AG04449 (cell line): ENCODE data around the gene VRTN.

Experiments used
- CTCF ChIA-PET: fragments of 350-600 bp; formaldehyde crosslinking; extraction: SDS; loops from one replicate; lab custom pipeline; 2021; ENCODE audit warnings: antibody characterized with exemption; lab: Yijun Ruan, JAX
- POLR2A ChIA-PET: fragments of 400-600, 350-600 bp; formaldehyde crosslinking; extraction: SDS; loops from one replicate; lab custom pipeline; 2020; ENCODE audit warnings: antibody characterized with exemption, inconsistent platforms; lab: Yijun Ruan, JAX
- DNase-seq: peaks from one replicate; pipeline ENCODE4 v3.0.0-alpha.2; 2010; ENCODE audit warnings: low read depth, low spot score
- H3K4me3 ChIP-seq: 2 replicates; pipeline ENCODE4 v1.5.1; 2011; ENCODE audit warnings: low read depth, mild to moderate bottlenecking, control low read depth, low read length
- TF ChIP-seq, protein P1 (sequence below): IDR thresholded peaks from one replicate; pipeline ENCODE4 v1.5.1; 2011; ENCODE audit warnings: mild to moderate bottlenecking, moderate library complexity, low read length, control low read depth, inconsistent platforms; ENCODE audit not compliant: insufficient read depth; ENCODE audit errors: missing control alignments

Gene VRTN

GRCh38 chr14:74403619-74404417 is 55.5 kb downstream of the VRTN start:
- TF ChIP-seq, protein P1, sequence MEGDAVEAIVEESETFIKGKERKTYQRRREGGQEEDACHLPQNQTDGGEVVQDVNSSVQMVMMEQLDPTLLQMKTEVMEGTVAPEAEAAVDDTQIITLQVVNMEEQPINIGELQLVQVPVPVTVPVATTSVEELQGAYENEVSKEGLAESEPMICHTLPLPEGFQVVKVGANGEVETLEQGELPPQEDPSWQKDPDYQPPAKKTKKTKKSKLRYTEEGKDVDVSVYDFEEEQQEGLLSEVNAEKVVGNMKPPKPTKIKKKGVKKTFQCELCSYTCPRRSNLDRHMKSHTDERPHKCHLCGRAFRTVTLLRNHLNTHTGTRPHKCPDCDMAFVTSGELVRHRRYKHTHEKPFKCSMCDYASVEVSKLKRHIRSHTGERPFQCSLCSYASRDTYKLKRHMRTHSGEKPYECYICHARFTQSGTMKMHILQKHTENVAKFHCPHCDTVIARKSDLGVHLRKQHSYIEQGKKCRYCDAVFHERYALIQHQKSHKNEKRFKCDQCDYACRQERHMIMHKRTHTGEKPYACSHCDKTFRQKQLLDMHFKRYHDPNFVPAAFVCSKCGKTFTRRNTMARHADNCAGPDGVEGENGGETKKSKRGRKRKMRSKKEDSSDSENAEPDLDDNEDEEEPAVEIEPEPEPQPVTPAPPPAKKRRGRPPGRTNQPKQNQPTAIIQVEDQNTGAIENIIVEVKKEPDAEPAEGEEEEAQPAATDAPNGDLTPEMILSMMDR, result no peak
- CTCF ChIA-PET, result no interaction called here
- H3K4me3 ChIP-seq, result no peak overlapping the region
- POLR2A ChIA-PET, result no interaction called here
- no peak for DNase-seq

DNA sequence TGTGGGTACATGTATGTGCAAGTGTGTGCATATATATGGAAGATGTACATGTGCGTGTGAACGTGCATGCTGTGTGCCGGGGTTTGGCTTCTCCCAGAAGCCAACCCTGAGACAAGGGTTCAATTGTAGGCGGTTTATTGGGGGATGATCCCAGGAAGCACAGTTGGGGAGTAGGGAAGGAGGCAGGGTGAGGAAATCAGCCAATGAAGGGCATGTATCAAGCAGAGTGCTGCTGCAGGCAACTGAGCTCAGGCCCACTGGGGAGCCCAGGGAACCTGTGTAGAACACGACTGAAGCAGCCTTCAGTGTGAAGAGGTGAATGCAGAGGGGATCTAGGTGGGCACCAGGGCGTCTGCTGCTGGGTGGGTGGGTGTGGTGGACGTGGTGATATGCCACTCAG is 56.2 kb downstream of the VRTN start:
- ChIA-PET POLR2A (no interaction called here), CTCF (interaction anchor here (1.3 kb wide), 1 partner anchor 75 kb away, joined by 3 read pairs; no protein-coding TSS in a partner anchor)
- no peak overlapping the region for H3K4me3 ChIP-seq
- TF ChIP-seq, protein P1, result no peak
- no peak for DNase-seq

- CTCF ChIA-PET, result interaction anchor here (1.3 kb wide), 1 partner anchor 73 kb away, joined by 3 read pairs; no protein-coding TSS in a partner anchor
- DNase-seq, result no peak
- no peak overlapping the region for H3K4me3 ChIP-seq
- POLR2A ChIA-PET, result no interaction called here
- TF ChIP-seq, protein P1, result no peak
Observed at GRCh38 chr14:74405663-74406062, 57.4 kb downstream of the VRTN start.

DNA sequence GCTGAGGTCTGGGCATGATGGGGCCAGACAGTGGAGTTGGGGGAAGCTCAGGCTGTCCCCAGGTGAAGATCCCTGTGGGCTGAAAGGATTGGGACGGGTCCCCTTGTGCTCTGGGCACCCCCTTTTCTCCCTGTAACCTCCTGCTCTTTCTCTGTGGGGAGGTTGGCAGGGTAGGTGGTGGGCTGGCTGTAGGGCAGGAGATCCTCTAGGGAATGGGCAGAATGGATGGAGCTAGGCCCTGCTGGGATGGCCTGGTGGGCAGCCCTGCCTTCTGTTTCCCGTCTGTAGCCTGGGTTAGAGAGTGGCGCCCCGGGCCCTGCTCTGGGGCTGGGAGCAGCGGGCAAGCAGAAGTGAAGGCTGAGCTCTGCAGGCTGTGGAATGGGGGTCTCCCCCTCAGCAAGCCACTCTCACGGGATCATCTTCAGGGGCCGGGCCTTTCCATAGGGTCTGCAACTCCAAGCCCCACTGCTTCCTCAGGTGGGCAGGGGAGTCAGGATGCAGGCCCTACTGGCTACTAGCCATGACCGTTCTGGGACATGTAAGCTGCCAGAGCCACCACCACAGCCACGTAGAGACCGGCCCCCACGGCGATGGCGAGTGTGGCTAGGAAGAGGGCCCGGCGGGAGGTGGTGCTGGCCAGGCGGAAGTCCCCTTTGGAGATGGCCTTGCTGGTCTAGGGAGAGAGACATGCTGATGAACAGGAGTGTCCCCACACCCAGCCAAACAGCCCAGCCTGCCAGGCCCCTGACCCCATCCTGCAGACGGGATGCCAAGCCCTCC is 58.9 kb downstream of the VRTN start:
- ChIA-PET CTCF (no interaction called here), POLR2A (no interaction called here)
- TF ChIP-seq, protein P1, result no peak
- no peak for DNase-seq
- no peak overlapping the region for H3K4me3 ChIP-seq

- no peak overlapping the region for H3K4me3 ChIP-seq
- TF ChIP-seq, protein P1, result no peak
- ChIA-PET POLR2A (no interaction called here), CTCF (no interaction called here)
- no peak for DNase-seq
Observed at GRCh38 chr14:74407801-74408154, 59.5 kb downstream of the VRTN start.

GRCh38 chr14:74408870-74409269 is 60.6 kb downstream of the VRTN start:
- no peak for DNase-seq
- CTCF ChIA-PET, result no interaction called here
- H3K4me3 ChIP-seq, result no peak overlapping the region
- POLR2A ChIA-PET, result no interaction called here
- TF ChIP-seq, protein P1, result no peak
